Cardiac muscle cell (in vitro differentiated cells and primary cell): ENCODE measurements around the gene DCAF12L2. TPM values are rescaled to one million over a fixed set of nuclear protein-coding genes. Genes with fewer than 3 reads are reported as not detected.

Experiments used
- DNase-seq, 2 donors: peaks; one replicate each; pipeline versions ENCODE4 v3.0.0 to v3.0.0-alpha.2; 2010 to 2017; ENCODE audit warnings: low read depth in 1 of 2, low spot score in 1 of 2
- H3K27ac ChIP-seq: fragments of 200-600 bp; sonication (generic); 2 replicates; pipeline ENCODE4 v1.5.1; 2016
- H3K27me3 ChIP-seq: fragments of 200-600 bp; sonication (generic); 2 replicates; pipeline ENCODE4 v1.6.0; 2016; ENCODE audit warnings: control low read depth
- H3K36me3 ChIP-seq: fragments of 200-600 bp; sonication (generic); 2 replicates; pipeline ENCODE4 v1.5.1; 2016; ENCODE audit warnings: control low read depth
- H3K4me1 ChIP-seq: fragments of 200-600 bp; sonication (generic); 2 replicates; pipeline ENCODE4 v1.8.1; 2017; ENCODE audit warnings: low read depth, mild to moderate bottlenecking, mixed run types
- H3K4me3 ChIP-seq: fragments of 200-600 bp; sonication (generic); 2 replicates; pipeline ENCODE4 v1.5.1; 2016; ENCODE audit warnings: mild to moderate bottlenecking
- H3K9me3 ChIP-seq: fragments of 200-600 bp; sonication (generic); 2 replicates; pipeline ENCODE4 v1.5.1; 2017; ENCODE audit warnings: low read depth, mild to moderate bottlenecking, control low read depth
- CTCF ChIP-seq: IDR thresholded peaks from 2 replicates; pipeline ENCODE4 v1.5.1; 2012; ENCODE audit warnings: low read depth, mild to moderate bottlenecking, low read length
- polyA plus RNA-seq: library from polyadenylated mRNA; unstranded; fragments of >200 nt; fragmentation: Nextera tagmentation; extraction: Ambion mirVana; gene quantifications from 2 replicates; pipeline ENCODE4 v1.2.1, GENCODE V29; 2016
- total RNA-seq: library from RNA; depleted of rRNA; stranded (reverse); fragments of >200 nt; gene quantifications from 2 replicates; pipeline ENCODE4 v1.2.3, GENCODE V29; 2016

Gene DCAF12L2
- total and polyA plus RNA-seq, 2 experiments from 2014 or later: 2.1 TPM; not detected in 1

DNA sequence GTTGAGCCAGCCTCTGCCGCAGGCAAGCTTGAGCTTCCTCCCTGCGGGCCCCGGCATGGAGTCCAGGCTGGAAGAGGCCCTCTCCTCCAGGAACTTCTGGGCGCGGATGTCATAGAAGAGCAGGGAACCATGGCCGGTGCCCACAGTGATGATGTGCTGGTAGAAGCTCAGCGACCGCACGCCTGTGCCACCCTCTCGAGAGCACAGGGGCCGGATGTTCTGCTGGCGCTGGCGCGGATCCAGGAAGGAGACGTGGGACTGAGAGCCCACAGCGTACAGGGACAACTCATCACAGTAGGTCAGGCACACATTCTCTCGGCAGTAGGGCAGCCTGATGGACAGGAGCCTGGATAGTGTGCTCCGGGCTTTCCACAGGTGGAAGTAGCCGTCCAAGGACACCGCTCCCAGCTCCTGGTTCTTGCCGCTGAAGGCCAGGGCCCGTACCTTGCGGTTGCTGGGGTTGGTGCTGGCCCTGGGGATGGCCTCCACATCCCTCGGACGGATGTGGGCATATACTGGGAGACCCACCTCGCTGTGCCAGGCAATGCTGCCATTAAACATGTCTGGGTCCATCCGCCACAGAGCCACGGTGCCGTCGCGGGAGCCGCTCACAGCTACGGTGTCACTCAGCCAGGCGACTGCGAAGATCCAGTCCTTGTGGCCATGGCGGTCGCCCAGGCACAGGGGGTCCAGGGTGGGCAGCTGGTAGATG lies 1.2 kb downstream of the DCAF12L2 start:
- no peaks in the 10 kb centered on the region for H3K4me1 ChIP-seq
- H3K4me3 ChIP-seq: no peak overlapping the region
- no peaks in the 10 kb centered on the region for H3K36me3 ChIP-seq
- peaks cover 3% of the 10 kb centered on the region for H3K27me3 ChIP-seq
- no peak for TF ChIP-seq CTCF
- no peak overlapping the region for H3K27ac ChIP-seq
- no peaks in the 10 kb centered on the region for H3K9me3 ChIP-seq
- no peak for DNase-seq

GRCh38 chrX:126164226-126164625 lies 1.9 kb downstream of the DCAF12L2 start:
- Histone ChIP-seq H3K27me3 (peaks cover 3% of the 10 kb centered on the region), H3K4me3 (no peak overlapping the region), H3K4me1 (no peaks in the 10 kb centered on the region), H3K36me3 (no peaks in the 10 kb centered on the region), H3K27ac (no peak overlapping the region), H3K9me3 (no peaks in the 10 kb centered on the region)
- no peak for TF ChIP-seq CTCF
- no peak for DNase-seq

DNA sequence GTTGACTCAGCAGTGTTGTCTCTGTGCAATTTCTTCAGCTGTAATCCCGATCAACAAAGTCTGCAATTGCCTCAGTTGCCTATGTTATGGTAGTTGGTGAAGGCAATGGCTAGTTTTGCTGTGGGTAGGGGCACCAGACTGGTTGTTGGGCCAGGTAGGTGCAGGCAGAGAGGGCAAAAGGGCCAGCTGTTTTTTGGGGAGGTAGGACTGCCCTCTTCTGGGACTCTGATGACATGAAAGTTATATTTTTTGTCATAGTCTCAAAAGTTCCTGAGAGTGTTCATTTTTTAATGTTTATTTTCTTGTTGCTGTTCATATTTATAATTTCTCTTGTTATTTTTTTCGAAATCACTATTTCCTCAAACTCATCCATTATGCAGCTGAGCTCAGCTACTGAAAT lies 25.1 kb downstream of the DCAF12L2 start:
- Histone ChIP-seq H3K4me3 (no peak overlapping the region), H3K4me1 (no peaks in the 10 kb centered on the region), H3K36me3 (no peaks in the 10 kb centered on the region), H3K27ac (no peak overlapping the region), H3K9me3 (no peaks in the 10 kb centered on the region), H3K27me3 (no peaks in the 10 kb centered on the region)
- no peak for TF ChIP-seq CTCF
- no peak for DNase-seq

DNA sequence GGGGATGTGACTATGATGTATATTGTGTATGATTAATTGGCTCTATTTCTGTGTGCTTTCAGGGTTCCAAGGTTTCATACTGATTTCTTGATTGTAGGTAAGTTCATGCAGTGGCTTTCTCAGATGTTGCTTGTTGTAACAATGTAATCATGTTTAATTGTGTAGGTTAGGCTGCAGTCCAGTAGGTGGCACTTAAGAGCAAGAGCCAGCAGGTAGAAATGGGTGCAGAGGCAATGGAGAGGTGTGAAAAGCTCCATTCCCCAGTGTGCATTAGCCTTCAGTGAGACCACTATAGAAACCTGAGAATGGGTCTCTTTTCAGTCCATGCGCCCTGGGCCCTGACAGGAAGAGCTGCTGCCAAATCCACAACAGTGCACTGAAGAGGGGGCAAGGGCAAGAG lies 28.2 kb downstream of the DCAF12L2 start:
- DNase-seq: no peak
- Histone ChIP-seq H3K36me3 (no peaks in the 10 kb centered on the region), H3K4me1 (no peaks in the 10 kb centered on the region), H3K4me3 (no peak overlapping the region), H3K27me3 (no peaks in the 10 kb centered on the region), H3K27ac (no peak overlapping the region), H3K9me3 (no peaks in the 10 kb centered on the region)
- TF ChIP-seq CTCF: no peak

GRCh38 chrX:126124721-126125120 lies 41.4 kb downstream of the DCAF12L2 start:
- no peak overlapping the region for H3K4me3 ChIP-seq
- no peaks in the 10 kb centered on the region for H3K4me1 ChIP-seq
- no peaks in the 10 kb centered on the region for H3K27me3 ChIP-seq
- TF ChIP-seq CTCF: no peak
- no peaks in the 10 kb centered on the region for H3K36me3 ChIP-seq
- H3K27ac ChIP-seq: no peak overlapping the region
- DNase-seq: no peak
- peaks cover 3% of the 10 kb centered on the region for H3K9me3 ChIP-seq
